Measurements from ENCODE around the gene FBRSL1.

Gene FBRSL1

DNA sequence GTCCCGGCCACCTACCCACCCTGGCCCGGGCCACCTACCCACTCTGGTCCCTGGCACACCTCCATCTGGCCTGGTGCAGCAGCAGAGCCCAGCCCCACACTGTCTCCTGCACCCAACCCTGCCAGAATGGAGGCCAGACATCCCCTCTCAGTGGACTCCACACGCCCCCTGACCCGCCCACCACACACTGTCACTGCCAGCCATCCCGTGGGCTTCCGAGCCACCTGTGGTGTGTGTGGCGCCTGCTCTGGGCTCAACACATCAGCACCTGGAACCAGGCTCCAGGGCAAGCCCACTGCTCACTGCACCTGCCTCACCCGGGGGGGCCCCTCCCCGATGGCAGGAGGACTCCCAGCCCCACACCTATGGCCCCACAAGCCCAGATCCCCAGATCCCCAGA, 50.5 kb downstream of the FBRSL1 start:
- Histone ChIP-seq H3K9me3 (ENCODE audit: control insufficient read depth, insufficient read depth, low read length) (peaks cover 10% of the 10 kb centered on the region; the same call in 1 of the 2 replicates), H3K9ac (ENCODE audit: low read depth, low read length) (no peak overlapping the region), H3K4me1 (ENCODE audit: insufficient read depth, low read length) (no peaks in the 10 kb centered on the region), H3K36me3 (ENCODE audit: insufficient read depth, low read length) (no peaks in the 10 kb centered on the region)

DNA sequence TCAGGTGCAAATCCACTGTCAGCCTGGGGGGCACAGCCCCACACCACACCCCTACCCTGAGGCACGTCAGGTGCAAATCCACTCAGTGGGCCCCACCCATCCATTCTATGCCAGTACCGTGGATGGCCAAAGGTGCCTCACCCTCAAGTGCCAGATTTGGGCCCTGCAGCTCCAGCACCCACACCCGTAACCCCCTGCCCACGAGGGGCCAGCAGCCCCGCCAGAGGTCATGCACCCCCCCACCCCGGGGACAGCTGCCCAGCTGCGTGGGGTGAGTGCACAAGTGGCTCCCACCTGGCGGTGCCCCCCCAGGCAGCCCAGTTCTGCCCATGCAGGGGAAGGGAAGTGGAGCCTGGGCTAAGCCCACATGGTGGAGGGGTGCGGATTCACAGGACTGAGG, 51.2 kb downstream of the FBRSL1 start:
- no peak overlapping the region for H3K9ac ChIP-seq (ENCODE audit: low read depth, low read length)
- no peaks in the 10 kb centered on the region for H3K36me3 ChIP-seq (ENCODE audit: insufficient read depth, low read length)
- H3K4me1 ChIP-seq (ENCODE audit: insufficient read depth, low read length), result no peaks in the 10 kb centered on the region
- peaks cover 6% of the 10 kb centered on the region; the same call in 1 of the 2 replicates for H3K9me3 ChIP-seq (ENCODE audit: control insufficient read depth, insufficient read depth, low read length)

DNA sequence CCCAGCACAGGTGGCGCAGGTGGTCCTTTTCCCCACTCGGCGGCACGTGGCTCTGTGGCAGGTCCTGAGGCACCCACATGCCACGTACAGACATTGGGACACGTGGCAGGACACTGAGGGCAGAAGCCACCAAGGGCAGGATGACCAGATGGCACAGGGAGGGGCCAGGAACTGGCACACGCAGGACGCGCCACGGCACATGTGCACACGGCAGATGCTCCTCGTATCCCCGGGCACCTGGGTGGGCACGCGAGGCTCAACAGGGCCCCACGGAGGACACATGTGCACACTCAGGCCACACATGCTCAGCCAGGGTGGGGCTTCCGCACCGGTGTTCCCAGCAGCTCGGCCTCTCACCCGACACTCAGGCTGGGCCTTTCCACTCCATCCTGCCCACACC, 52.0 kb downstream of the FBRSL1 start:
- Histone ChIP-seq H3K9ac (ENCODE audit: low read depth, low read length) (no peak overlapping the region), H3K4me1 (ENCODE audit: insufficient read depth, low read length) (no peaks in the 10 kb centered on the region), H3K36me3 (ENCODE audit: insufficient read depth, low read length) (no peaks in the 10 kb centered on the region), H3K9me3 (ENCODE audit: control insufficient read depth, insufficient read depth, low read length) (no peaks in the 10 kb centered on the region; the same call in 1 of the 2 replicates)

DNA sequence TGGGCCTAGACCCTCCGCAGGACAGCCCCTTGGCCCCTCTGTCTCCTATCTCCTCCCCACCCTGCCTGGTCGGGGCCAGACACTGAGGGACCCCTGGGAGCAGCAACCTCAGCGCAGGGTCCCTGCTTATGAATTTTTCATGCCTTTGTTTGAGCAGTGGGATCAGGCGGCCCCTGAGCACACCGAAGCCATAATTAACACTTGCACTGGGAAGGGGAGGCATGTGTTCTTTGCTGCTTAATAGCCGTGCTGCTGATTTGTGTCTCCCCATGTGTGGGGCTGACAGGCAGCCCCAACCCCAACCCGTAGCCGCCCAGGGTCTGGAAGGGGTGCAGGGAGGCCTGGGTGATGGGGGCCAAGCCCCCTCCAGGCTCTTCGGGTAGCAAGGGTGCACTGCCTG, 52.7 kb downstream of the FBRSL1 start:
- Histone ChIP-seq H3K9me3 (ENCODE audit: control insufficient read depth, insufficient read depth, low read length) (no peaks in the 10 kb centered on the region), H3K9ac (ENCODE audit: low read depth, low read length) (no peak overlapping the region), H3K4me1 (ENCODE audit: insufficient read depth, low read length) (no peaks in the 10 kb centered on the region), H3K36me3 (ENCODE audit: insufficient read depth, low read length) (no peaks in the 10 kb centered on the region)

DNA sequence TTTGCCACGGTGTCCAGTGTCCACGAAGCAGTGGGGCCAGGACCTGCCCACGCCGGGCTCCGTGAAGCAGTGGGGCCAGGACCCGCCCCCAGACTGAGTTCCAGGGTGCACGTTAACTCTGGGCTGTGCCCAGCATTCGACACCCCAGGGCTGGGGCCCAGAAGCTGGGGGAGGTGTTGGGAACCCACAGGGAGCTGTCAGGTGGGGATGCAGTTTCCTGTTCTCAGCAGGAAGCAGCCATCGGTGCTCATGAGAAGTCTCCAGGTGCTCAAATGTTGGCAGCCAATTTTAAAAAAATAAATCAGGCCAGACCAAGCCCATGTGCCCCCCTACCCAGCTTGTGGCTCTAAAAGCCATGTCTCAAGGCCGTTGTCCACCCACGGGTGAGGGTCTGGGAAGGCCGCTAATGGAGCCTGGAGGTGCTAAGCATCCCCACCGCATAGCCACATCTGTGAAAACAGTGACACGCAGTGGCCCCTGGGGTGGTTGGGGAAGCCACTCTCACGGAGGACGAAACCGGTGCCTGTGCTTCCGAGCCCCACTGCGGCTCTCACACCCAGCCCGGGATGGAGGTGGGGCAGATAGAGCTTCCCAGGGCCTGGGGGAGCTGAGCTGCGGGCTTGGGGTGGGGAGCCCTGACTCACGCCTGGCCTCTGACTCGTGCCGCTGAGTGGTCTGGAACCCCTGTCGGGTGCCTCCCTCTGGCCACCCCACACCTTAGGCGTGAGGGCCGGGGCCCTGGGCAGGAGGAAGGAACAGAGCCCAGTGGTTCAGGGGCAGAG, 53.5 kb downstream of the FBRSL1 start:
- Histone ChIP-seq H3K9ac (ENCODE audit: low read depth, low read length) (no peak overlapping the region), H3K4me1 (ENCODE audit: insufficient read depth, low read length) (no peaks in the 10 kb centered on the region), H3K9me3 (ENCODE audit: control insufficient read depth, insufficient read depth, low read length) (no peaks in the 10 kb centered on the region), H3K36me3 (ENCODE audit: insufficient read depth, low read length) (no peaks in the 10 kb centered on the region)

DNA sequence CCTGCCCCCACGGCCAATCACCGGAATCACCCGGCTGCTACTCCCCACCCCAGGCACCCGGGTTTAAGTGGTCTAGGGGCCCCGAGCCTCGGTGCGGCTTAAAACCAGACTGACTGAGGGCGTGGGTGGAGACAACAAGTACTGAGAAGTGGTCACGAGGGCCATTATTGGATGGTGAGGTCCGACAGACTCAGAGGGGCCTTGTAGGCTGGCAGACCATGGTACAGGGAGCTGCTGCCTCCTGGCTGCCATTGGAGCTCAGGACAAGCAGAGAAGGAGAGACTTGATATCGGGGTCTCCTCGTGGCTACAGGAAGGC, 54.1 kb downstream of the FBRSL1 start:
- no peaks in the 10 kb centered on the region for H3K36me3 ChIP-seq (ENCODE audit: insufficient read depth, low read length)
- no peak overlapping the region for H3K9ac ChIP-seq (ENCODE audit: low read depth, low read length)
- H3K4me1 ChIP-seq (ENCODE audit: insufficient read depth, low read length), result no peaks in the 10 kb centered on the region
- H3K9me3 ChIP-seq (ENCODE audit: control insufficient read depth, insufficient read depth, low read length), result no peaks in the 10 kb centered on the region

DNA sequence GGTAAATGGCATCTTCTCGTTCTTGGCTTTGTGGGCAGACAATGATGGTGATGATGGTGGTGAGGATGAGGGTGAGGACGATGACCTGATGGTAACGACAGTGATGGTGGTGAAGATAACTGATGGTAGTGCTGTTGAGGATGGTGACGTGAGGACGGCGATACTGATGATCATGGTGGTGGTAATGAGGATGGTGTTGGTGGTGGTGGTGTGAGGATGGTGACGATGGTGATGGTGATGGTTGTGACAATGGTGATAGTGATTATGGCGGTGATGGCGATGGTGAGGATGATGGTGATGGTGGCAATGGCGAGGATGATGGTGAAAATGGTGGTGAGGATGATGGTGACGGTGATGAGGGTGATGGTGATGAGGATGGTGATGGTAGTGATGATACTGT, 54.5 kb downstream of the FBRSL1 start:
- no peak overlapping the region for H3K9ac ChIP-seq (ENCODE audit: low read depth, low read length)
- H3K9me3 ChIP-seq (ENCODE audit: control insufficient read depth, insufficient read depth, low read length), result no peaks in the 10 kb centered on the region
- no peaks in the 10 kb centered on the region for H3K36me3 ChIP-seq (ENCODE audit: insufficient read depth, low read length)
- no peaks in the 10 kb centered on the region; the same call in 1 of the 2 replicates for H3K4me1 ChIP-seq (ENCODE audit: insufficient read depth, low read length)

DNA sequence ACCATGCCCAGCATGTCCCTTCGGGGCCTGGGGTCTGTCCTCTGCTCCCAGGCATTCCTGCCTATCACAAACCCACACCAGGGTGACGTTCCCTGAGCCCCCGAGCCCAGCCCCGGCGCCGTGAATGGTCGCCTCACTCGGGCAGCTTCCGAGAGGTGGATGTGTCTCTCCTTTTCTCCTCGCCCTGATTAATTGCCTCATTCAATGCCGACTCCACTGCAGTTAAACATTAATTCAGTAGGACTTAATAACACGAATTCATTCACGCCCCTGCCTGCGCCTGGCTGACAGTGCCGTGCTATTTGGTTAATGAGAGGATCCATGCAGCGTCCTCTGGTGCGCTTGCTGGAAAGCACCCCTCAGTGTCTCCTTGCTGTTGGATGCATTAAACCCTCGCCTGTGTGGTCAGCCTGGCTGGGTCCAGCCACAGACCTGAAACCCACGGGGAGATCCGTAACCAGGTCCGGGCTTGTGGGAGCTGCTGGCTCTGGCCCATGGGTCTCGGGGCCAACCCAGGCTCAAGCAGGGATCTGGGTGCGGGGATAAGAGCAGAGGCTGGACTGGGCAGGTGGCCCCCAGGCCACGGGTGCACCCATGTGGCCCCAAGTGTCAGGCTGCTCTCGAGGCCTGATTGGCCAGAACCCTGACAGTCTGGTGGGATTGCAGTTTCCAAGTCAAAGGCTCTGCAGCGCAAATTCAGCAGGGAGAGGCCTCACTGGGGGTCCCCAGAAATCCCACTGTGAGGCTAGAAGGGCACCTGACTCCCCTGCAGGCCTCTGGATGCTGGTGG, 55.4 kb downstream of the FBRSL1 start:
- Histone ChIP-seq H3K36me3 (ENCODE audit: insufficient read depth, low read length) (no peaks in the 10 kb centered on the region), H3K9me3 (ENCODE audit: control insufficient read depth, insufficient read depth, low read length) (no peaks in the 10 kb centered on the region), H3K9ac (ENCODE audit: low read depth, low read length) (no peak overlapping the region), H3K4me1 (ENCODE audit: insufficient read depth, low read length) (no peaks in the 10 kb centered on the region; the same call in 1 of the 2 replicates)

DNA sequence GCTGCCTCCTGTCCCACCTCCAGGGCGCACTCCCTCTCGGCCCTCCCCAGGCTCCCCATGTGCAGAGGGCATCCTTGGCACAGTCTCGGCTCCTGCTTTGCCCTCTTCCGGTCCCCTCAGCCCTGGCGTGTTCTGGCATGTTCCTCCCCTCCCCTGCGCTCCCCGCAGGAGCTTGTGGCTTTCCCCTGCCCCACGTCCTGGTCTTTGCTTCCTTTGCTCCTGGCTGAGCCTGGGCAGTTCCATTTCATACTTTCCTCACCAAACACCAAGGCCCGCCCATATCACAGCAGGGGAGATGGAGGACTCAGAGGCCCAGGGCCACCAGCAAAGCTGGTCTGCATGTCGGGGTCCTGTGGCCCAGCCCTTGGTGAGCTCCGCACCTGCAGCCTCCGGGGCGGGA, 56.0 kb downstream of the FBRSL1 start:
- Histone ChIP-seq H3K9ac (ENCODE audit: low read depth, low read length) (no peak overlapping the region), H3K4me1 (ENCODE audit: insufficient read depth, low read length) (no peaks in the 10 kb centered on the region; the same call in 1 of the 2 replicates), H3K36me3 (ENCODE audit: insufficient read depth, low read length) (no peaks in the 10 kb centered on the region), H3K9me3 (ENCODE audit: control insufficient read depth, insufficient read depth, low read length) (no peaks in the 10 kb centered on the region)

DNA sequence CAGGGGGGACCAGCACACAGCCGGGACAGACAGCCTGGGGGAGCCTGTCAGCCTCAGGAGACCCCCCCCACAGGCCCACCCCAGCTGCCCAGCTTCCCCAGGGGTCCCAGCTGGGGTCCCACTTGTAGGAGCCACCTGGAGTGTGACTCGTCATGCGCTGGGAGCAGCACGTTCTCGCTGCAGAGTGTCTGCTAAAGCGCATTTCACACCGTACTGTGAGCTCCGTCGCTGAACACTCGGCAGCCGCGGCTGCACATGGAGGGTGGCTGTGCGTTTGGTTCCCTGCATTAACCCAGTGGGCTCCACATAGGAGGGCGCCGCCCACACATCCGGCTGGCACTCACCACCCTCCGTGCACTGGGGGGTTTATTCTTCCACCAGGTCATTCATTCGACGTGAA, 56.7 kb downstream of the FBRSL1 start:
- no peaks in the 10 kb centered on the region; the same call in 1 of the 2 replicates for H3K4me1 ChIP-seq (ENCODE audit: insufficient read depth, low read length)
- no peak overlapping the region for H3K9ac ChIP-seq (ENCODE audit: low read depth, low read length)
- no peaks in the 10 kb centered on the region for H3K9me3 ChIP-seq (ENCODE audit: control insufficient read depth, insufficient read depth, low read length)
- no peaks in the 10 kb centered on the region for H3K36me3 ChIP-seq (ENCODE audit: insufficient read depth, low read length)

DNA sequence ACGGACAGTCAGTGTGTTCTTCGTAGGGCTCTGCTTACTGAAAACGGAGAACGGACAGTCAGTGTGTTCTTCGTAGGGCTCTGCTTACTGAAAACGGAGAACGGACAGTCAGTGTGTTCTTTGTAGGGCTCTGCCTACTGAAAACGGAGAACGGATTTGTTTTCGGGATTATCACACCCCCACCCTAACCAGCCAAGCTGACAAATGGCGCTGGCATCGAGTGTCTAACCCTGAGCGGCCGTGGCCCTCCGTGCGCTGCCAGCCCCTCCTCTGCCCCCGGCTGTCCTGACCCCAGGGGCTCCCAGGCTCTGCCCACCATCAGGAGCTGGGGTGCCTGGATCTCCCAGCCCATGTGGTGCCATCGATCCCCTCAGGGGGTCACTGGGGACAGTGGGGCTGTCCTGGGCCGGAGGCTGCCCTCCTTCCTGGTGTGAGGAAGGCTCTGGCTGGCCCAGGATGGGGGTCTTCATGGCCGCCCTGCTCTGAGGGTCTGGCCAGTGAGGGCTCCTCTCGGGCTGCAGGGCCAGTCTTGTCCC, 57.3 kb downstream of the FBRSL1 start:
- H3K36me3 ChIP-seq (ENCODE audit: insufficient read depth, low read length), result no peaks in the 10 kb centered on the region
- no peaks in the 10 kb centered on the region for H3K9me3 ChIP-seq (ENCODE audit: control insufficient read depth, insufficient read depth, low read length)
- no peak overlapping the region for H3K9ac ChIP-seq (ENCODE audit: low read depth, low read length)
- H3K4me1 ChIP-seq (ENCODE audit: insufficient read depth, low read length), result no peaks in the 10 kb centered on the region; the same call in 1 of the 2 replicates

DNA sequence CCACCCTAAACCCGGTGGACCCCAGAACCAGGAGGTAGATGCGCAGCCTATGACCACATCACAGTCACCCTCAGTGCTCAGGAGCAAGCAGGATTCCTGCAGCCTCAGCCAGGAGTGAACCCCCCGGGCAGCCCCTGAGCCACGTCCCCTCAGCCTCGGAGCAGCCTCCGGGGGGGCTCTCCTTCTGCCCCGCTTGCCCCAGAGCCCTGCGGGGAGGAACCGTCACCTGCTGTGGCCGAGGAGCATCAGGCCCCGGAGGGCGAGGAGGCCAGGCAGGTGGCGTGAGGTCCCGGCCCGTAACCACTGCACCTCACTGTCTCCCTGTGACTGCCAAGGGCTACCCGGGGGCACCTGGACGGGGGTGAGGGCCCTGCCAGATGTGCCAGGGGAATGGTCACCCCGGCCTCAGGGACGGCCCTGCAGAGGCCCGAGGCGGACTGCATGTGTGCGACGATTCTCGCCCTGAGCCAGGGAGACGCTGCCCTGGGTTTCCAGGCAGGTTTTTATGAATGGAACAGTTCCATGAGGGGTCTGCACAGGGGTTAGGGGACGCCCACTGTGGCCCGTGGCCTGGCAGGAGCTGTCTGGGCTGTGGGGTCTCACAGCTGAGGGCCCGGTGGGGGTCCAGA, 58.6 kb downstream of the FBRSL1 start:
- Histone ChIP-seq H3K4me1 (ENCODE audit: insufficient read depth, low read length) (no peaks in the 10 kb centered on the region; the same call in 1 of the 2 replicates), H3K9me3 (ENCODE audit: control insufficient read depth, insufficient read depth, low read length) (no peaks in the 10 kb centered on the region), H3K9ac (ENCODE audit: low read depth, low read length) (no peak overlapping the region), H3K36me3 (ENCODE audit: insufficient read depth, low read length) (no peaks in the 10 kb centered on the region)

DNA sequence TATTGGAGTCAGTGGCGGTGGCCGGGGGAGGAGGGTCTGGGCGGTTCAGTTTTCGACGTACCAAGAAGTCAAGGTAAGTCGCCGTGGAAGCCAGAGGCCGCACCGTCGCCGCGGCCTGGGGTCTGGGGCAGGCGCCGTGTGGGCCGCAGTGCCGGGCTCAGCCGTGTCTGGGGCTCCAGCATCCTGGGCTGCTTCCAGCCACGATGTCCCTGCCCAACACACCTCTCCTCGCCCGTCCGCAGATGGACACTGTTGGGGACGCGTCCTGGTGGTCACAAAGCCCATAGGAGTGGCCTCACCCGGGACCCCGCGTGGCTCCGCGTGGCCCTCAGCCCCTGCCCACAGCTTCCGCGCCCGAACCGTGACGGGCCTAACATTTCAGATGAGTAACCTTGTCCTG, 59.1 kb downstream of the FBRSL1 start:
- H3K4me1 ChIP-seq (ENCODE audit: insufficient read depth, low read length), result no peaks in the 10 kb centered on the region; the same call in 1 of the 2 replicates

DNA sequence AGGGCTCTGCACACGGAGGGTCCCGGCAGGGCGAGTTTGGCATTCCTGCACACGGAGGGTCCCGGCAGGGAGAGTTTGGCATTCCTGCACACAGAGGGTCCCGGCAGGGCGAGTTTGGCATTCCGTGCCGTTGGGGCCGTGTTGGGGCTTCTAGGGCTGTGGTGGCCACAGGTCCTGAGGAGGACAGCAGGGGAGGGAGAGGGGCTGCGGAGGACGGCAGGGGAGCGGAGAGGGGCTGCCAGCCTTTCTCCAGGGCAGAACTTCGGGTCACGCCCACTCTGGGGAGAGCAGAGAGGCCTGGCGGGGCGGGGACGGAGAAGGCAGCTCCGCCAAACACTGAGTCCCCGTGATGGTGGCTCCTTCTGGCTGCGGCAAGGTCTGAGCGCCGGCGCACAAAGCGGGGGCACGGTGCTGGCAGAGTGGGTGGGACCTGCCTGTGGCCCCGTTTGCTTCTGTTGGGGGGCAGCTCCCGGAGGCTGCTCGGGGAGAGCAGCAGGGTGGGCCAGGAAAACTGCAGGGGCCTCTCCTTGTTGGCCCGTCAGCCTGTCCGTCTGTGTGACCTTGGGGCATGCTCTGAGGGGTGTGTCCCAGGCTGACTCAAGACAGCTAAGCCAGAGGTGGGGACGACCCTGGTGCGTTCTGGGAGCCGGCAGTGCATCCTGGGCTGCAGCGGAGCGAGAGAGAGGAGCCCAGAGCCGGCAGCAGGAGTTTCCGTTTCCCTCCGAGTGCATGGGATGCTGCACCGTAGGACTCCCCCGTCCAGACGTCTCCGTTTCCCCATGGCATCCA, 60.3 kb downstream of the FBRSL1 start:
- H3K36me3 ChIP-seq (ENCODE audit: insufficient read depth, low read length), result no peaks in the 10 kb centered on the region
- peak overlapping the region; percentile 51 for H3K9ac ChIP-seq (ENCODE audit: low read depth, low read length)
- H3K9me3 ChIP-seq (ENCODE audit: control insufficient read depth, insufficient read depth, low read length), result no peaks in the 10 kb centered on the region
- no peaks in the 10 kb centered on the region; the same call in 1 of the 2 replicates for H3K4me1 ChIP-seq (ENCODE audit: insufficient read depth, low read length)

More for the DNA sequence above, 59.1 kb downstream of the FBRSL1 start:
- Histone ChIP-seq H3K9ac (ENCODE audit: low read depth, low read length) (no peak overlapping the region), H3K9me3 (ENCODE audit: control insufficient read depth, insufficient read depth, low read length) (no peaks in the 10 kb centered on the region), H3K36me3 (ENCODE audit: insufficient read depth, low read length) (no peaks in the 10 kb centered on the region)

All from ES-I3 (cell line).